Mucosa of descending colon (tissue), 3 donors: Measurements from ENCODE around the gene KRT3. TPM values are rescaled to one million over a fixed set of nuclear protein-coding genes. Genes with fewer than 3 reads are reported as not detected.

Experiments
- ATAC-seq: fragments of 200-7000 bp; cut with Tn5 transposase; one replicate; pipeline ENCODE4 v1.9.1; 2020; ENCODE audit warnings: mild to moderate bottlenecking, moderate library complexity
- DNase-seq, 3 donors: peaks; one replicate each; pipeline ENCODE4 v3.0.0-alpha.2; 2020
- H3K36me3 ChIP-seq: fragments of 200-600 bp; one replicate; pipeline ENCODE4 v1.8.0; 2021; ENCODE audit warnings: low read depth, mild to moderate bottlenecking
- H3K4me1 ChIP-seq: fragments of 200-600 bp; one replicate; pipeline ENCODE4 v1.8.0; 2021; ENCODE audit warnings: low read depth, mild to moderate bottlenecking
- H3K4me3 ChIP-seq: fragments of 200-600 bp; one replicate; pipeline ENCODE4 v1.8.0; 2021; ENCODE audit warnings: mild to moderate bottlenecking
- H3K9me3 ChIP-seq: fragments of 200-600 bp; one replicate; pipeline ENCODE4 v1.8.0; 2021; ENCODE audit warnings: mild to moderate bottlenecking
- intact Hi-C, 2 donors: fragments of 100-400 bp; cut with DNase I in 1 of 2; cut with micrococcal nuclease in 1 of 2; formaldehyde crosslinking; loops; one replicate each; pipeline versions ENCODE4 v1.11.0 to v1.11.1; 2022; cut with DNase I, micrococcal nuclease
- total RNA-seq, 3 donors: library from RNA; stranded (reverse); fragmentation: NEBNext Ultra II Directional in 2 of 3; extraction: Animal tissue kit (Norgen Biotek cat#: 25700) in 2 of 3; gene quantifications; one replicate each; pipeline versions ENCODE4 v1.2.1 to v1.2.4, GENCODE V29; 2021 to 2023
- TF ChIP-seq, protein P1 (sequence below): fragments of 200-600 bp; IDR thresholded peaks from one replicate; pipeline ENCODE4 v1.8.0; 2022; ENCODE audit warnings: antibody characterized with exemption, mild to moderate bottlenecking
- donor health status: DM: no; HTN: no; CAD: no; lungs with moderate emphysema.
- donor health status: DM: no; HTN: no; CAD: no.
- donor health status: DM: no; HTN: yes; CAD: no.

The KRT3 gene
- total RNA-seq, 3 donors from 2014 or later = not detected

DNA sequence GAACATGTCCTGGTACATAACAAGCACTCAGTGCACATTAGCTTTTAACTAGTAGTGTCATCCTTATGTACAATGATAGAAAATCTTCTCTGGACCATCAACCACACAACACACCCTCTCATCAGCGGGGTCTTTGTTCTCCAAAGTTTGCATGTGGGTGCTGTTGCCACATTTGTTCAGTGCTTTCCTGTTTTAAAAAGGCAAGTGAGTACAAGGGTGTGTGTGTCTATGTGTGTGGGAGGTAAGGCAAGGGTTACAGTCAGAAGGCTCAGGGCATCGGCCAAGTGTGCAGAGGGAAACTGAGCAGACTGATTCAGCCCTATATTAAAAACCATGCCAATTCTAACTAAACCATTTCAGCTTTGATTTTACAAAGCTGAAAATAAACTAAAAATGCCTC lies 36.7 kb downstream of the KRT3 start:
- H3K9me3 ChIP-seq = peaks cover 16% of the 10 kb centered on the region
- H3K4me3 ChIP-seq = no peak overlapping the region
- H3K4me1 ChIP-seq = no peaks in the 10 kb centered on the region
- no peaks in the 10 kb centered on the region for H3K36me3 ChIP-seq
- ATAC-seq (no peak), DNase-seq (no peak)
- TF ChIP-seq, protein P1, sequence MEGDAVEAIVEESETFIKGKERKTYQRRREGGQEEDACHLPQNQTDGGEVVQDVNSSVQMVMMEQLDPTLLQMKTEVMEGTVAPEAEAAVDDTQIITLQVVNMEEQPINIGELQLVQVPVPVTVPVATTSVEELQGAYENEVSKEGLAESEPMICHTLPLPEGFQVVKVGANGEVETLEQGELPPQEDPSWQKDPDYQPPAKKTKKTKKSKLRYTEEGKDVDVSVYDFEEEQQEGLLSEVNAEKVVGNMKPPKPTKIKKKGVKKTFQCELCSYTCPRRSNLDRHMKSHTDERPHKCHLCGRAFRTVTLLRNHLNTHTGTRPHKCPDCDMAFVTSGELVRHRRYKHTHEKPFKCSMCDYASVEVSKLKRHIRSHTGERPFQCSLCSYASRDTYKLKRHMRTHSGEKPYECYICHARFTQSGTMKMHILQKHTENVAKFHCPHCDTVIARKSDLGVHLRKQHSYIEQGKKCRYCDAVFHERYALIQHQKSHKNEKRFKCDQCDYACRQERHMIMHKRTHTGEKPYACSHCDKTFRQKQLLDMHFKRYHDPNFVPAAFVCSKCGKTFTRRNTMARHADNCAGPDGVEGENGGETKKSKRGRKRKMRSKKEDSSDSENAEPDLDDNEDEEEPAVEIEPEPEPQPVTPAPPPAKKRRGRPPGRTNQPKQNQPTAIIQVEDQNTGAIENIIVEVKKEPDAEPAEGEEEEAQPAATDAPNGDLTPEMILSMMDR = no peak
- intact Hi-C loops = no loop called here

DNA sequence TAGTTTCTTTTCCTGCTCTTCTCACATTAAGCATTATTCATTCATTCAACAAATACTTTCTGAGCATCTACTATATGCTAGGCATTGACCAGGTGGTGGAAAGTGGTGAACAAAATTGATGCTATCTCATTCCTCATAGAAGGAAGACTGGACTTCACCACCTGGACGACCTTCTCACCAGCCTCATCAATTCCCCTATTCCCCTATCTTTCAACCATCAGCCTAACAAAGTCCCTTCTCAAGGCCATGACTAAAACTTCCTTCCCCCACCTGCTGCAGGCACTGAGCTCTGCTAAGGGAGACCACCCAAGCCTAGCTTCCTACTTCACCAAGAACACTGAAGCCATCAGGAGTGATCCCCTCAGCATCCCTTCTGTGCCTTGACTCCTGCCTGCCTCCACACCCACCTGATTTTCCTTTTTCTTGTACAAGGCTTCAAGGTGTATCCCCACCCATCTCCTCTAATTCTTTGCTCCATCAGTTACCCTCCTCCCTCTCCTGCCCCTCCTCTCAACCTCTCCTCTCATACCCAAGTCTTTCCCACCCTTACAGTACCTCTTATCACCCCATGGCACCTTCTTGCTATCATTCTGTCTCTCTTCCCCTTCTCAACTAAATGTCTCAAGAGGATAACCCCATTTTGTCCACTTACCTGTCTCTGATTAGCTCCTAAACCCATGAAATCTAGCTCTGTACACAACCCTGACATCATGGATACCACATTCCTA lies 38.3 kb downstream of the KRT3 start:
- DNase-seq (no peak), ATAC-seq (no peak)
- Histone ChIP-seq H3K36me3 (no peaks in the 10 kb centered on the region), H3K4me3 (no peak overlapping the region), H3K4me1 (no peaks in the 10 kb centered on the region), H3K9me3 (peaks cover 16% of the 10 kb centered on the region)
- TF ChIP-seq, protein P1 = no peak
- intact Hi-C loops = no loop called here

DNA sequence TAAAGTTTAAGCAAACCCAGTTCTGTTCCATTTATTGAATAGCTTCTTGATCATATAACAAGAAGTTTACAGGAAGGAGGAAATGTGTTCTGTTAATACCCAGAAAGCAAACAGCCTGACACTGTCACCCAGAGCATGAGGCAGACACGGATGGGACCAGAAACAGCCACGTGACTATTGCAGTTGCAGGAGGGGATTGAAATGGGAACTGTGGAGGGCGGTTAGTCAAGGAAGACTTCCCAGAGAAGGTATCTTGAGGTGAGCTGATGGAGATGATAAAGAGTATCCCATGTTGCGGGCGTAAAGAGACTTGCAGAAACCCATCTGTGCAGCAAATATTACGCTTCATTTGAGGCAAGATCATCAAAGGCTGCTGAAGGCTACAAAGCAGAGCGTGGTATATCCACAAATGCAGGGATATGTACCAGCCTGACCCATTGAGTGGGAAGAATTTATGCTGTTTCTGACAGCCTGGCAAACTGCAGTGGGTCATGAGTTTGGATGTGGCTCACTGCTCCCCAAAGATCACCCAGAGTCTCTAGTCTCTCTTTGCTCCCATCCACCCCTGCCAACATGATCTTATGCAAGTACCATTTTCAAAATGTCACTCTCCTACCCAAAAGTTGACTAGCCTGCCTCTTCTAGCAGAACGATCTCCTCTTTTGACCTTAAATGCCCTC lies 39.5 kb downstream of the KRT3 start:
- ATAC-seq = no peak
- H3K36me3 ChIP-seq = no peaks in the 10 kb centered on the region
- no peaks in the 10 kb centered on the region for H3K4me1 ChIP-seq
- no peak for DNase-seq
- TF ChIP-seq, protein P1 = no peak
- intact Hi-C loops = no loop called here
- no peak overlapping the region for H3K4me3 ChIP-seq
- H3K9me3 ChIP-seq = peaks cover 12% of the 10 kb centered on the region

DNA sequence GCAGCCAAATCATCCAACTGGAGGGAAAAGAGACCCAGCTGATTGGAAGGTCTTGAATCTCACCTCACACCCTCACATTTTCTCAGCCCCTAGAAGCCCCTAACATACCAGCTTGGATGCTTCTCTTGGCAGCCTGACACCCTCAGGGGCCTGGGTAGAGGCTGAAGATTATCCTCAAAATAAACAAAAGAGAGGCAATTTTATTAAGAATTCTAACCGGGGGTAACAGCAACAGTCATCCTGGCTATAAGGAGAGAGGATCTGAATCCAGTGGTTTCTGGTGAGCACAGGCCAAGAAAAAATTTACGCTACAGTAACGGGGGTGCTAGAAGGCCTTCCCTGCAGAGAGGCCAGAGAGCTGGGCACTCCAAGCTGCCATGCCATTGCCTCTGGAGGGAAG lies 40.4 kb downstream of the KRT3 start:
- H3K36me3 ChIP-seq = no peaks in the 10 kb centered on the region
- intact Hi-C loops = no loop called here
- DNase-seq = no peak
- TF ChIP-seq, protein P1 = no peak
- H3K9me3 ChIP-seq = peaks cover 6% of the 10 kb centered on the region
- H3K4me1 ChIP-seq = no peaks in the 10 kb centered on the region
- ATAC-seq = no peak
- no peak overlapping the region for H3K4me3 ChIP-seq

DNA sequence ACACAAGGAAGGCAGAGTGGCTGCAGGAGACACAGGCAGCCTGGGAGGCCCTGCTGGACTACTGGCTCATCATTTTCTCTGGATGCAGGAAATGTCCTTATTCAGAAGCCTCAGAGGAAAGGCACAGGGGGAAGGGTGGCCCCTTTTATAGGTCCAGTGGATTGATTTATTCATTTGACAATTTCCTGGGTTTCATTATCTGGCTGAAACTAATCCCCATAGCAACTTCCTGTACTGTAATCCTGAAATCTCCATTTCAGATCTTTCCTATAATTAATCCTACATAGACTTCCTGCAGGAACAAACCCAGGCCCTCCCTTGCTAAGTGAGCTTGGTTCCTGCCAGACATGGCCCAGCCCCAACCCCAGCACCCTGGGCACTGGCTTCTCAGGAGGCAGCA lies 41.8 kb downstream of the KRT3 start:
- intact Hi-C loops = no loop called here
- no peaks in the 10 kb centered on the region for H3K36me3 ChIP-seq
- DNase-seq = no peak
- no peak for ATAC-seq
- peaks cover under 1% of the 10 kb centered on the region for H3K9me3 ChIP-seq
- TF ChIP-seq, protein P1 = no peak
- no peak overlapping the region for H3K4me3 ChIP-seq
- H3K4me1 ChIP-seq = no peaks in the 10 kb centered on the region
